Activated CD4-positive, alpha-beta memory T cell treated with anti-CD3 and anti-CD28 coated beads for 36 hours (primary cell): ENCODE measurements around the gene SPRY4. TPM values are rescaled to one million over a fixed set of nuclear protein-coding genes. Genes with fewer than 3 reads are reported as not detected.

ENCODE experiments used
- CTCF ChIA-PET: fragments of 350-600 bp; sonication (Branson Sonifier 250); formaldehyde crosslinking; loops from one replicate; lab custom pipeline; 2021; ENCODE audit warnings: antibody characterized with exemption, inconsistent platforms; lab: Charles Lee
- POLR2A ChIA-PET: fragments of 350-600 bp; sonication (Branson Sonifier 250); formaldehyde crosslinking; loops from one replicate; lab custom pipeline; 2021; ENCODE audit warnings: antibody characterized with exemption; lab: Charles Lee
- DNase-seq: peaks from one replicate; pipeline ENCODE4 v3.0.0-alpha.2; 2020
- H3K27ac Mint-ChIP-seq: one replicate; pipeline ENCODE4 v1.8.0; 2021; ENCODE audit warnings: mixed read lengths
- H3K27me3 Mint-ChIP-seq: one replicate; pipeline ENCODE4 v1.8.0; 2021; ENCODE audit warnings: mixed read lengths
- H3K36me3 Mint-ChIP-seq: one replicate; pipeline ENCODE4 v1.8.0; 2021; ENCODE audit warnings: mixed read lengths
- H3K4me1 Mint-ChIP-seq: one replicate; pipeline ENCODE4 v1.8.0; 2021; ENCODE audit warnings: low read depth, mixed read lengths
- H3K4me3 Mint-ChIP-seq: one replicate; pipeline ENCODE4 v1.8.0; 2021; ENCODE audit warnings: mild to moderate bottlenecking, mixed read lengths
- H3K9me3 Mint-ChIP-seq: one replicate; pipeline ENCODE4 v1.8.0; 2021; ENCODE audit warnings: mixed read lengths
- intact Hi-C: fragments of 100-400 bp; cut with micrococcal nuclease; formaldehyde crosslinking; loops from one replicate; pipeline ENCODE4 v1.15.1; 2023
- total RNA-seq, 2 experiments: library from RNA; stranded (reverse); gene quantifications; one replicate each; pipeline ENCODE4 v1.2.3, GENCODE V29; 2021

The SPRY4 gene
- total RNA-seq, 2 experiments from 2014 or later = 1.1 to 1.2 TPM

GRCh38 chr5:142313275-142313674 lies 11.5 kb downstream of the SPRY4 start:
- Mint-ChIP-seq H3K27ac (no peak overlapping the region), H3K4me1 (peaks cover 11% of the 10 kb centered on the region), H3K27me3 (no peaks in the 10 kb centered on the region), H3K36me3 (no peaks in the 10 kb centered on the region), H3K4me3 (no peak overlapping the region), H3K9me3 (no peaks in the 10 kb centered on the region)
- ChIA-PET POLR2A (no interaction called here), CTCF (no interaction called here)
- intact Hi-C loops = no loop called here
- no peak for DNase-seq

- POLR2A ChIA-PET = no interaction called here
- DNase-seq = no peak
- H3K4me3 Mint-ChIP-seq = no peak overlapping the region
- CTCF ChIA-PET = no interaction called here
- H3K27ac Mint-ChIP-seq = no peak overlapping the region
- H3K27me3 Mint-ChIP-seq = no peaks in the 10 kb centered on the region
- H3K36me3 Mint-ChIP-seq = no peaks in the 10 kb centered on the region
- intact Hi-C loops = no loop called here
- H3K4me1 Mint-ChIP-seq = peaks cover 11% of the 10 kb centered on the region
- H3K9me3 Mint-ChIP-seq = no peaks in the 10 kb centered on the region
These were observed 12.4 kb downstream of the SPRY4 start for GRCh38 chr5:142312399-142312798.

- ChIA-PET POLR2A (interaction anchor here (0.6 kb wide), 1 partner anchor 13 kb away, joined by 3 read pairs; no protein-coding TSS in a partner anchor), CTCF (no interaction called here)
- no peak for DNase-seq
- H3K4me1 Mint-ChIP-seq = peaks cover 9% of the 10 kb centered on the region
- no peak overlapping the region for H3K4me3 Mint-ChIP-seq
- intact Hi-C loops = no loop called here
- H3K36me3 Mint-ChIP-seq = no peaks in the 10 kb centered on the region
- no peaks in the 10 kb centered on the region for H3K27me3 Mint-ChIP-seq
- no peak overlapping the region for H3K27ac Mint-ChIP-seq
- H3K9me3 Mint-ChIP-seq = no peaks in the 10 kb centered on the region
These were observed 13.1 kb downstream of the SPRY4 start for GRCh38 chr5:142311725-142312124.

GRCh38 chr5:142310803-142311202 lies 14.0 kb downstream of the SPRY4 start:
- Mint-ChIP-seq H3K4me1 (peaks cover 3% of the 10 kb centered on the region), H3K4me3 (no peak overlapping the region), H3K9me3 (no peaks in the 10 kb centered on the region), H3K27me3 (no peaks in the 10 kb centered on the region), H3K36me3 (no peaks in the 10 kb centered on the region), H3K27ac (no peak overlapping the region)
- ChIA-PET CTCF (interaction anchor here (0.5 kb wide), 1 partner anchor 25 kb away, joined by 3 read pairs; no protein-coding TSS in a partner anchor), POLR2A (no interaction called here)
- DNase-seq = no peak
- intact Hi-C loops = no loop called here

GRCh38 chr5:142309747-142310318 lies 15.0 kb downstream of the SPRY4 start:
- H3K9me3 Mint-ChIP-seq = no peaks in the 10 kb centered on the region
- no peak for DNase-seq
- CTCF ChIA-PET = interaction anchor here (0.7 kb wide), 1 partner anchor 645 kb away, joined by 3 read pairs; no protein-coding TSS in a partner anchor

GRCh38 chr5:142308358-142308757 lies 16.5 kb downstream of the SPRY4 start:
- no peaks in the 10 kb centered on the region for H3K36me3 Mint-ChIP-seq
- ChIA-PET CTCF (no interaction called here), POLR2A (no interaction called here)
- H3K27ac Mint-ChIP-seq = no peak overlapping the region
- intact Hi-C loops = no loop called here
- no peak for DNase-seq
- H3K4me1 Mint-ChIP-seq = no peaks in the 10 kb centered on the region
- H3K9me3 Mint-ChIP-seq = no peaks in the 10 kb centered on the region
- no peaks in the 10 kb centered on the region for H3K27me3 Mint-ChIP-seq
- H3K4me3 Mint-ChIP-seq = no peak overlapping the region

More at GRCh38 chr5:142309747-142310318, 15.0 kb downstream of the SPRY4 start:
- Mint-ChIP-seq H3K4me1 (no peaks in the 10 kb centered on the region), H3K27ac (no peak overlapping the region), H3K4me3 (no peak overlapping the region), H3K27me3 (no peaks in the 10 kb centered on the region), H3K36me3 (no peaks in the 10 kb centered on the region)
- POLR2A ChIA-PET = no interaction called here
- intact Hi-C loops = no loop called here

GRCh38 chr5:142307146-142307890 lies 17.5 kb downstream of the SPRY4 start:
- no peak overlapping the region for H3K27ac Mint-ChIP-seq
- H3K4me3 Mint-ChIP-seq = no peak overlapping the region
- intact Hi-C loops = no loop called here
- no peaks in the 10 kb centered on the region for H3K27me3 Mint-ChIP-seq
- no peaks in the 10 kb centered on the region for H3K4me1 Mint-ChIP-seq
- DNase-seq = no peak
- H3K36me3 Mint-ChIP-seq = no peaks in the 10 kb centered on the region
- ChIA-PET POLR2A (no interaction called here), CTCF (no interaction called here)
- no peaks in the 10 kb centered on the region for H3K9me3 Mint-ChIP-seq

- Mint-ChIP-seq H3K36me3 (no peaks in the 10 kb centered on the region), H3K27me3 (no peaks in the 10 kb centered on the region), H3K4me1 (peaks cover 7% of the 10 kb centered on the region), H3K9me3 (no peaks in the 10 kb centered on the region), H3K27ac (no peak overlapping the region), H3K4me3 (no peak overlapping the region)
- ChIA-PET CTCF (interaction anchor here (0.6 kb wide), 1 partner anchor 12 kb away, joined by 3 read pairs; no protein-coding TSS in a partner anchor), POLR2A (no interaction called here)
- intact Hi-C loops = no loop called here
- DNase-seq = no peak
These were observed 18.7 kb downstream of the SPRY4 start for GRCh38 chr5:142306077-142306502.

- POLR2A ChIA-PET = no interaction called here
- Mint-ChIP-seq H3K4me3 (no peak overlapping the region), H3K27ac (no peak overlapping the region), H3K9me3 (no peaks in the 10 kb centered on the region), H3K4me1 (peaks cover 8% of the 10 kb centered on the region), H3K27me3 (no peaks in the 10 kb centered on the region), H3K36me3 (no peaks in the 10 kb centered on the region)
- CTCF ChIA-PET = no interaction called here
- no peak for DNase-seq
- intact Hi-C loops = no loop called here
These were observed 19.6 kb downstream of the SPRY4 start for GRCh38 chr5:142305211-142305610.

GRCh38 chr5:142304013-142304701 lies 20.7 kb downstream of the SPRY4 start:
- no peaks in the 10 kb centered on the region for H3K27me3 Mint-ChIP-seq

GRCh38 chr5:142303565-142303964 lies 21.3 kb downstream of the SPRY4 start:
- H3K4me1 Mint-ChIP-seq = peaks cover 8% of the 10 kb centered on the region
- no peaks in the 10 kb centered on the region for H3K27me3 Mint-ChIP-seq
- DNase-seq = no peak
- H3K36me3 Mint-ChIP-seq = no peaks in the 10 kb centered on the region
- no peak overlapping the region for H3K4me3 Mint-ChIP-seq
- CTCF ChIA-PET = no interaction called here
- H3K9me3 Mint-ChIP-seq = no peaks in the 10 kb centered on the region
- intact Hi-C loops = no loop called here
- POLR2A ChIA-PET = no interaction called here
- no peak overlapping the region for H3K27ac Mint-ChIP-seq

More at GRCh38 chr5:142304013-142304701, 20.7 kb downstream of the SPRY4 start:
- ChIA-PET CTCF (no interaction called here), POLR2A (no interaction called here)
- intact Hi-C loops = no loop called here
- Mint-ChIP-seq H3K36me3 (no peaks in the 10 kb centered on the region), H3K4me1 (peaks cover 8% of the 10 kb centered on the region), H3K27ac (no peak overlapping the region), H3K9me3 (no peaks in the 10 kb centered on the region), H3K4me3 (no peak overlapping the region)
- DNase-seq = no peak

- intact Hi-C loops = no loop called here
- POLR2A ChIA-PET = interaction anchor here (0.7 kb wide), 1 partner anchor 873 kb away, joined by 3 read pairs; no protein-coding TSS in a partner anchor
These were observed 23.3 kb downstream of the SPRY4 start for GRCh38 chr5:142301540-142301939.

More at GRCh38 chr5:142301540-142301939, 23.3 kb downstream of the SPRY4 start:
- no peaks in the 10 kb centered on the region for H3K27me3 Mint-ChIP-seq
- H3K4me3 Mint-ChIP-seq = no peak overlapping the region
- peaks cover 8% of the 10 kb centered on the region for H3K4me1 Mint-ChIP-seq
- CTCF ChIA-PET = no interaction called here
- no peak for DNase-seq
- no peak overlapping the region for H3K27ac Mint-ChIP-seq
- no peaks in the 10 kb centered on the region for H3K36me3 Mint-ChIP-seq
- H3K9me3 Mint-ChIP-seq = no peaks in the 10 kb centered on the region
